Psoas muscle (tissue), 8 donors: Measurements from ENCODE around the gene TRAPPC1. TPM values are rescaled to one million over a fixed set of nuclear protein-coding genes. Genes with fewer than 3 reads are reported as not detected.
"Not testable (repeated sequence)": the region's sequence is repeated elsewhere in the genome, so short reads cannot be mapped to it uniquely, and the experiment has no call there.

Source experiments
- ATAC-seq, 4 donors: fragments of 200-7000 bp; cut with Tn5 transposase; one replicate each; pipeline ENCODE4 v1.9.1; 2020; ENCODE audit warnings: moderate library complexity in 3 of 4, mild to moderate bottlenecking in 2 of 4
- DNase-seq, 2 donors: peaks; one replicate each; pipeline ENCODE4 v3.0.0-alpha.2; 2020
- H3K27ac ChIP-seq: fragments of 200-600 bp; one replicate; pipeline ENCODE4 v1.8.0; 2022
- H3K27me3 ChIP-seq, 3 donors: fragments of 200-600 bp in 1 of 3; one replicate each; pipeline versions ENCODE4 v1.6.1 to v1.8.0; 2013 to 2022; ENCODE audit warnings: low read length in 2 of 3, mild to moderate bottlenecking in 2 of 3, moderate library complexity in 1 of 3; ENCODE audit not compliant: insufficient read depth in 3 of 3
- H3K36me3 ChIP-seq, 2 donors: fragments of 200-600 bp in 1 of 2; one replicate each; pipeline versions ENCODE4 v1.6.1 to v1.8.0; 2013 to 2022; ENCODE audit warnings: low read depth in 1 of 2, mild to moderate bottlenecking in 1 of 2, moderate library complexity in 1 of 2; ENCODE audit not compliant: insufficient read depth in 1 of 2
- H3K4me1 ChIP-seq: fragments of 200-600 bp; one replicate; pipeline ENCODE4 v1.8.0; 2022
- H3K4me3 ChIP-seq: fragments of 200-600 bp; one replicate; pipeline ENCODE4 v1.8.0; 2022; ENCODE audit warnings: mild to moderate bottlenecking
- H3K9me3 ChIP-seq: fragments of 200-600 bp; one replicate; pipeline ENCODE4 v1.8.0; 2022
- CTCF ChIP-seq: fragments of 200-600 bp; IDR thresholded peaks from one replicate; pipeline ENCODE4 v1.8.0; 2022; ENCODE audit warnings: antibody characterized with exemption
- WGBS, 3 donors: extraction: QIAGEN DNeasy Blood & Tissue Kit; methylation state at CpG; one replicate each; pipeline versions ENCODE4 v1.1.6 to v1.1.7; 2013; 5-methylcytosine and 5-hydroxymethylcytosine counted together
- intact Hi-C, 2 donors: fragments of 100-400 bp; cut with DNase I; formaldehyde crosslinking; loops; one replicate each; pipeline versions ENCODE4 v1.11.0 to v1.14.2; 2022
- polyA plus RNA-seq, 3 donors: library from polyadenylated mRNA; stranded (reverse); fragments of 200-250 nt; gene quantifications; one replicate each; pipeline ENCODE4 v1.2.3, GENCODE V29; 2013
- total RNA-seq, 4 donors: library from RNA; stranded (reverse); fragmentation: NEBNext Ultra II Directional in 2 of 4; extraction: Animal tissue kit (Norgen Biotek cat#: 25700) in 2 of 4; gene quantifications; one replicate each; pipeline versions ENCODE4 v1.2.1 to v1.2.4, GENCODE V29; 2021 to 2023
- donor health status: healthy with polysubstance abuse.
- donor health status: DM: no; HTN: no; CAD: no; lungs with moderate emphysema.
- donor health status: Bipolar disorder and iron deficiency.
- donor health status: healthy.
- donor health status: DM: yes; HTN: yes; CAD: no.
- donor health status: DM: no; HTN: no; CAD: no.
- donor health status: DM: no; HTN: no; CAD: no.
- donor health status: DM: yes; HTN: yes; CAD: no.

The TRAPPC1 gene
- total and polyA plus RNA-seq, 7 donors, result 47.7 to 84.9 (median 76.1) TPM

- 86 to 90% (median 88%) methylated on average over 9 of the region's 9 CpGs for WGBS, 3 donors
These were observed 27.9 kb upstream of the TRAPPC1 start for GRCh38 chr17:7959503-7960253.

GRCh38 chr17:7956228-7956965 lies 24.7 kb upstream of the TRAPPC1 start:
- Histone ChIP-seq H3K4me3 (no peak overlapping the region), H3K36me3 (no peaks in the 10 kb centered on the region), H3K27me3 (peaks cover 2 to 16% (median 3%) of the 10 kb centered on the region in 3 donors), H3K4me1 (no peaks in the 10 kb centered on the region), H3K9me3 (no peaks in the 10 kb centered on the region), H3K27ac (no peak overlapping the region)
- TF ChIP-seq CTCF, result no peak
- intact Hi-C loops, result no loop called here
- ATAC-seq, result no peak
- DNase-seq, result no peak
- 82 to 89% (median 86%) methylated on average over 11 of the region's 11 CpGs for WGBS, 3 donors

More at GRCh38 chr17:7959503-7960253, 27.9 kb upstream of the TRAPPC1 start:
- H3K27ac ChIP-seq, result no peak overlapping the region
- H3K4me1 ChIP-seq, result no peaks in the 10 kb centered on the region
- peaks cover 2 to 16% (median 3%) of the 10 kb centered on the region in 3 donors for H3K27me3 ChIP-seq
- H3K36me3 ChIP-seq, result no peaks in the 10 kb centered on the region
- no peaks in the 10 kb centered on the region for H3K9me3 ChIP-seq
- no peak for ATAC-seq
- no peak for DNase-seq
- no peak for TF ChIP-seq CTCF
- intact Hi-C loops, result no loop called here
- no peak overlapping the region for H3K4me3 ChIP-seq

GRCh38 chr17:7955414-7956227 lies 23.9 kb upstream of the TRAPPC1 start:
- WGBS, 3 donors, result 68 to 75% (median 72%) methylated on average over 13 of the region's 13 CpGs
- H3K4me1 ChIP-seq, result no peaks in the 10 kb centered on the region
- TF ChIP-seq CTCF, result no peak
- peaks cover 0 to 14% (median 3%) of the 10 kb centered on the region in 3 donors for H3K27me3 ChIP-seq
- no peak overlapping the region for H3K27ac ChIP-seq
- no peaks in the 10 kb centered on the region for H3K9me3 ChIP-seq
- H3K4me3 ChIP-seq, result no peak overlapping the region
- ATAC-seq (no peak), DNase-seq (no peak)
- H3K36me3 ChIP-seq, result no peaks in the 10 kb centered on the region
- intact Hi-C loops, result no loop called here

GRCh38 chr17:7953266-7953665 lies 21.5 kb upstream of the TRAPPC1 start:
- H3K4me1 ChIP-seq, intact Hi-C loops, H3K27ac ChIP-seq, H3K4me3 ChIP-seq, H3K27me3 ChIP-seq, H3K9me3 ChIP-seq, ATAC-seq, DNase-seq: not testable (repeated sequence)
- 89 to 95% (median 92%) methylated on average over 13 of the region's 13 CpGs for WGBS, 3 donors
- peaks cover 0 to 23% of the 10 kb centered on the region in 2 donors for H3K36me3 ChIP-seq
